ENCODE measurements around the gene SIK3.

SIK3 gene

DNA sequence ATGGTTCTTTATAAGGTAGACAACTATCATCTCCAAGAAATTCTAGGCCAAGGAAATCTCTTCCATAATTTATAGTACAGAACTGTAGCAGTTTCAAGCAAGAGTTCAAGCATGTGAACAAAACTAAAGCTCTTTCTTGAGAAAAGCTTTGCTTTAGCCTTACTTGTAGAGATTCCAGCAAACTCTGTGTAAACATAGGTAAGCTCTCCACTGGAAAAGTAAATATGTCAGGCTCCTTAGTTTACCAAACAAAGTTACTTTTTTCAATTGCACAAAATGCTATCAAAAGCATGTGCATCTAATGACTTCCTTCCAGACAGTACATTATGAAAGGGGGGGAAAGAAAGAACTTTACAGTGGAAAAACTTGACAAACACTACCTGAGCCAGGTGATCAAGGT, 125.0 kb downstream of the SIK3 start:
- Histone ChIP-seq H3K4me1 (ENCODE audit: low read depth, poor library complexity, severe bottlenecking) (peaks cover 5% of the 10 kb centered on the region), H3K4me2 (no peak overlapping the region), H3K27me3 (ENCODE audit: insufficient read depth, low read depth) (no peaks in the 10 kb centered on the region), H3K27ac (no peak overlapping the region), H4K20me1 (ENCODE audit: insufficient read depth) (no peaks in the 10 kb centered on the region), H3K79me2 (ENCODE audit: insufficient read depth, low read depth) (peaks cover 11% of the 10 kb centered on the region; the same call in 1 of the 2 replicates), H3K4me3 (IDR thresholded peaks at IDR 0.05; ENCODE audit: insufficient read depth, low read depth, low read length) (no peak overlapping the region), H2AFZ (ENCODE audit: low read depth) (no peak overlapping the region), H3K36me3 (ENCODE audit: insufficient read depth) (no peaks in the 10 kb centered on the region), H3K9ac (no peak overlapping the region)
- TF ChIP-seq, protein P1, sequence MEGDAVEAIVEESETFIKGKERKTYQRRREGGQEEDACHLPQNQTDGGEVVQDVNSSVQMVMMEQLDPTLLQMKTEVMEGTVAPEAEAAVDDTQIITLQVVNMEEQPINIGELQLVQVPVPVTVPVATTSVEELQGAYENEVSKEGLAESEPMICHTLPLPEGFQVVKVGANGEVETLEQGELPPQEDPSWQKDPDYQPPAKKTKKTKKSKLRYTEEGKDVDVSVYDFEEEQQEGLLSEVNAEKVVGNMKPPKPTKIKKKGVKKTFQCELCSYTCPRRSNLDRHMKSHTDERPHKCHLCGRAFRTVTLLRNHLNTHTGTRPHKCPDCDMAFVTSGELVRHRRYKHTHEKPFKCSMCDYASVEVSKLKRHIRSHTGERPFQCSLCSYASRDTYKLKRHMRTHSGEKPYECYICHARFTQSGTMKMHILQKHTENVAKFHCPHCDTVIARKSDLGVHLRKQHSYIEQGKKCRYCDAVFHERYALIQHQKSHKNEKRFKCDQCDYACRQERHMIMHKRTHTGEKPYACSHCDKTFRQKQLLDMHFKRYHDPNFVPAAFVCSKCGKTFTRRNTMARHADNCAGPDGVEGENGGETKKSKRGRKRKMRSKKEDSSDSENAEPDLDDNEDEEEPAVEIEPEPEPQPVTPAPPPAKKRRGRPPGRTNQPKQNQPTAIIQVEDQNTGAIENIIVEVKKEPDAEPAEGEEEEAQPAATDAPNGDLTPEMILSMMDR (conservative IDR thresholded peaks at IDR 0.05; ENCODE audit: low read depth, low read length): no peak

DNA sequence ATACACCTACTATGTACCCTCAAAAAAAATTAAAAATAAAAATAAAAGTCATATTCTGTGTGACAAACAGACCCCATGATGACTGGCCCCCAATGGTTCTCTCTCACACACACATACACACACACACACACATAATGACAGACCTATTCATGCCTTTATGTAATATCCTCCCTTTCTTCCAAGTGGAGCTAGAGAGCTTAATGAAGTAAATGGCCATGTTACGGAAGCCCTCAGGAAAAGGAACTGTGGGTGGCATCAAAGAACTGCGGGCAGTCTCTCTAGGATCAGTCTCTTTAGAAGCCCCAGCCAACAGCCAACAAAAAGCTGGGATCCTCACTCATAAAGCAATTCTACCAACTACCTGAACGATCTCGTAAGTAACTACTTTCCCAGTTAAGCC, 125.5 kb downstream of the SIK3 start:
- H3K4me3 ChIP-seq (IDR thresholded peaks at IDR 0.05; ENCODE audit: insufficient read depth, low read depth, low read length): no peak overlapping the region
- no peak overlapping the region for H3K4me2 ChIP-seq
- peaks cover 11% of the 10 kb centered on the region; the same call in 1 of the 2 replicates for H3K79me2 ChIP-seq (ENCODE audit: insufficient read depth, low read depth)
- no peak overlapping the region for H2AFZ ChIP-seq (ENCODE audit: low read depth)
- H3K27me3 ChIP-seq (ENCODE audit: insufficient read depth, low read depth): no peaks in the 10 kb centered on the region
- TF ChIP-seq, protein P1 (conservative IDR thresholded peaks at IDR 0.05; ENCODE audit: low read depth, low read length): no peak
- H3K36me3 ChIP-seq (ENCODE audit: insufficient read depth): no peaks in the 10 kb centered on the region
- no peaks in the 10 kb centered on the region for H4K20me1 ChIP-seq (ENCODE audit: insufficient read depth)
- H3K9ac ChIP-seq: no peak overlapping the region
- no peak overlapping the region for H3K27ac ChIP-seq
- H3K4me1 ChIP-seq (ENCODE audit: low read depth, poor library complexity, severe bottlenecking): peaks cover 5% of the 10 kb centered on the region

DNA sequence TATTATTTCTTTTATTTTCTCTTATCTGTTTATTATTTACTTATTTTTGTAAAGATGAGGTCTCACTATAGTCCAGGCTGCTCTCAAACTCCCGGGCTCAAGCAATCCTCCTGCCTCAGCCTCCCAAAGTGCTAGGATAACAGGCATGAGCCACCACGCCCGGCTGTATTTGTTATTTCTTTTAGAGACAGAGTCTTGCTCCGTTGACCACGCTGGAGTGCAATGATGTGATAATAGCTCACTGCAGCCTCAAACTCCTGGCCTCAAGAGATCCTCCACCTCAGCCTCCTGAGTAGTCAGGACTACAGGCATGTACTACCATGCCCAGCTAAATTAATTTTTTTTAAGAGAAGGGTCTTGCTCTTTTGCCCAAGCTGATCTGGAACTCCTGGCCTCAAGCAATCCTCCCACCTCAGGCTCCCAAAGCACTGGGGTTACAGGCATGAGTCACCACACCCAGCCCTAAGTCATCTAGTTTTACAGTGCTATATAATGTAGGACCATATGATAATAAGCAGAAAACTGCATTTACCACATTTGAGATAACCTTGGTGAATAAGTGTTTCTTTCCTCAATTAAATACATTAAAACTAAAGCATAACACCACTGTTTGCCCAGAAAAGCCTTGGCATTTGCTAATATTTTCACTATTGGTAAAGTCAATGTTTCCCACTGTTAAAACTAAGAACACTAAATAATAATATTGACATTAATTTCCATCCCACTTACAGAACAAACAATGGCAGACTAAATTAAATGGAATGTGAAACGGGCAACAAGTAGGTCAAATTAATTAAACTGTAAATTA, 127.5 kb downstream of the SIK3 start:
- Histone ChIP-seq H3K27ac (no peak overlapping the region), H3K9ac (no peak overlapping the region), H4K20me1 (ENCODE audit: insufficient read depth) (no peaks in the 10 kb centered on the region), H3K4me3 (IDR thresholded peaks at IDR 0.05; ENCODE audit: insufficient read depth, low read depth, low read length) (no peak overlapping the region), H3K4me1 (ENCODE audit: low read depth, poor library complexity, severe bottlenecking) (peaks cover 5% of the 10 kb centered on the region), H3K4me2 (no peak overlapping the region), H3K79me2 (ENCODE audit: insufficient read depth, low read depth) (peaks cover 9% of the 10 kb centered on the region; the same call in 1 of the 2 replicates), H3K36me3 (ENCODE audit: insufficient read depth) (no peaks in the 10 kb centered on the region), H3K27me3 (ENCODE audit: insufficient read depth, low read depth) (no peaks in the 10 kb centered on the region), H2AFZ (ENCODE audit: low read depth) (no peak overlapping the region)
- TF ChIP-seq, protein P1 (conservative IDR thresholded peaks at IDR 0.05; ENCODE audit: low read depth, low read length): no peak

DNA sequence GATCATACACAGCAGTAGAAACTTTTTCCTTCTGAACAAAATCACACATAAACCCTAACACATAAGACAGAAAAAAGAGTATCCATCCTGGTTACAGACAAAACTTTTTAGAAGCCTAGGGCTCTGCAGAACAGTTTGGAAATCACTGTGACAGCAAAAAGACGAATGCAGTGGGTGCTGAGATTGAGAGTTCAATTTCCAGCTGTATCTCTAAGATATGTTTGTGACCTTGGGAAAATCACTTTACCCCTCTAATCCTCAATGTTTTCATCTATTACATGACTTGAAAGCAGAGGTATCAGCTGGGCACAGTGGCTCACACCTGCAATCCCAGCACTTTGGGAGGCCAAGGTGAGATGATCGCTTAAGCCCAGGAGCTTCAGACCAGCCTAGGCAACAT, 128.5 kb downstream of the SIK3 start:
- H3K4me2 ChIP-seq: no peak overlapping the region
- no peak overlapping the region for H3K9ac ChIP-seq
- H3K79me2 ChIP-seq (ENCODE audit: insufficient read depth, low read depth): no peaks in the 10 kb centered on the region; the same call in 1 of the 2 replicates
- TF ChIP-seq, protein P1 (conservative IDR thresholded peaks at IDR 0.05; ENCODE audit: low read depth, low read length): no peak
- H3K36me3 ChIP-seq (ENCODE audit: insufficient read depth): no peaks in the 10 kb centered on the region
- H3K27ac ChIP-seq: no peak overlapping the region
- H2AFZ ChIP-seq (ENCODE audit: low read depth): no peak overlapping the region
- no peaks in the 10 kb centered on the region for H3K27me3 ChIP-seq (ENCODE audit: insufficient read depth, low read depth)
- H4K20me1 ChIP-seq (ENCODE audit: insufficient read depth): no peaks in the 10 kb centered on the region
- H3K4me3 ChIP-seq (IDR thresholded peaks at IDR 0.05; ENCODE audit: insufficient read depth, low read depth, low read length): no peak overlapping the region
- peaks cover 5% of the 10 kb centered on the region for H3K4me1 ChIP-seq (ENCODE audit: low read depth, poor library complexity, severe bottlenecking)
